ENCODE results near the gene PAK5.

The PAK5 gene

GRCh38 chr20:9686455-9686854 lies 152.4 kb downstream of the PAK5 start:
- H3K27ac ChIP-seq: no peak overlapping the region
- TF ChIP-seq CTCF (conservative IDR thresholded peaks at IDR 0.05): no peak

DNA sequence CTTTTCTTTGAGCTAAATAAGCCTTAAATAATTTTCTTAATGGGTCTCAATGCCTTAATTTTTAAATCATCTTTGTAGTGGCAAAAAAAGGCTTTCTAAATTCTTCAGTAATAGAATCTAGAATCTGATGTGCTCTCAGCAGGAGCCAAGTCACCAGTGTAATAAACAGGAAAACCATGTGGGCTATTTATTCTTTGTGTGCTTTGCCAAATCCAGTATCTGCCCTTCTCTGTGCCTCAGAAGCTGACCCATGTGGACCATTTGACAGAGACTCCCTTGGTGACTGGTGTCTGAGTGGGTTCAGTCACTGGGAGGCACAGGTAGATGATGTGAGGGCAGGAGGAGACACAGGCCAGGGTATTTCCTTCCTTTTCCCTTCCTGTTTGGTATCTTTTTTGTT lies 152.9 kb downstream of the PAK5 start:
- no peak for TF ChIP-seq CTCF (conservative IDR thresholded peaks at IDR 0.05)
- no peak overlapping the region for H3K27ac ChIP-seq

DNA sequence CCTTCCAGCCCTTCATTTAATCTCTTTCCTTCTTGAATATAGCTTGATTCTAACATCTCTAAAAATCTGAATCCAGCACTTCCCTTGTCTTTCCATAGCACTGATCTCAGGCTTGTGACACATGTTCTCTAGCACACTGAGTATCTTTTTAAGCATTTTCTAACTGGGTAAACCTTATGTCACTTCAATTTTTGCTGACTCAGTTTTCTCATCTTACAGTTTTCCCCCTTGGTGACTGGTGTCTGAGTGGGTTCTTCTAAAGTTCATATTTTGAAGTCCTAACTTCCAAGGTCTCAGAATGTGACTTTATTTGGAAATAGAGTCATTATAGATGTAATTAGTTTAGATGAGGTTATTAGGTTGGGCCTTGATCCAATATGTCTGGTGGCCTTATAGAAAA lies 153.9 kb downstream of the PAK5 start:
- no peak for TF ChIP-seq CTCF (conservative IDR thresholded peaks at IDR 0.05)
- H3K27ac ChIP-seq: peak overlapping the region; percentile 63

DNA sequence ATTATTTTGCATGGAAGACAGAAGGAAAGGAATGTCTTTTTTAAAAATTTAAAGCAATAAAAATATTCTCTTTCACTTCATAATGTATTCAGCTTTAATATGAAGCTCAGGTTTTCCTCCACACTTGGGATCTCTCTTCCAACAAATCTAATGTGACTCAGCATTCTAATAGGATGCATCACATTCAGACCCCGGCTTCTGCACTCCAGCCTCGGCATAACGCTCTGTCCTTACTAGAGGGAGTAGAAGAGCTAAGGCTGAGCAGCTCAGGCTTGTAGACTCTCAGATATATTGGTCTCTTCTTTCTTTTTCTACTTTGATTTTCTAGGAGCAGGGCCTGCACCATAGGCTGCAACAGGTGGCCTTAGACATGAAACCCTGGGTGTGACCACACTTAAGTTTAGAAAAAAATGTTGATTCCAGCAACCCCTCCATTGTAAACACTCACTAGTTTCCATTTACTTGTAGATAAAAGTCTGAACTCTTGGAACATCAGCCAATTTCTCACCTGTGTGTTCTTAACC lies 161.7 kb downstream of the PAK5 start:
- TF ChIP-seq CTCF (conservative IDR thresholded peaks at IDR 0.05): no peak
- H3K27ac ChIP-seq: no peak overlapping the region

DNA sequence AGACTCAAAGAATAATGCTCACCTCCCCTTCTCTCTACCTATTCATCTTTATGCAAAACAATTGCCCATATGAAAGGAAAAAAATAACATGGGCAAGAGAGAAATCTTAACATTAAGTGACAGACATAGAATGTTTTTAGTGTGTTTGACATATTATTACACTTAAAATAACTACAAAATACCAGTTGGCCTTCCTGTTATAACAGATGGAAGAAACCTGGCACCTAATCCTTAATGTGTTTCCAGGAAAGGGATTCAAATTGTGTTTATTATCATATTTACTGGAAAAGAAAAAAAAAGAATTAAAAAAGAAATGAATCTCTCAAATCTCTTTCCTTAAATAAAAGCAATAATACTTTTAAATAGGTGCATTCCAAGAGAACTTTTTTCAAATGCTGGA lies 165.9 kb downstream of the PAK5 start:
- H3K27ac ChIP-seq: no peak overlapping the region
- no peak for TF ChIP-seq CTCF (conservative IDR thresholded peaks at IDR 0.05)

- no peak overlapping the region for H3K27ac ChIP-seq
- TF ChIP-seq CTCF (conservative IDR thresholded peaks at IDR 0.05): no peak
Measured at GRCh38 chr20:9672027-9672426, 166.8 kb downstream of the PAK5 start.

DNA sequence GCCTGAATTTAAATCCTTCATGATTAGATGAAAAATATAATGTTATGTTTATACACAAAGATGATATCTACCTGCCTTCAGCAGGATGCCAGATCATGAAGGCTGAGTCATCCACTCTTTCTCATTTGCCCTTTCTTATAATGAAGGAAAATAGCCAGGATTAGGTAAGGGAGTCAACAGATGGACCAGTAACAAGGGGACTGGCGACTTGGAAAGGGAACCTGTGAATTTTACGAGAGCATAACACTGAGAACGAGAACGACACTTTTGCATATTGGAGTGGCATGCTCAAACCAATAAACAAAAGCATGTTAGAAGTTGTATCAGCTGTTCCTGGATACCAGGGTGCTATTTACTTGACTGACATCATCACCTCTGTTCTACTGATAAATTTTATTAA lies 170.5 kb downstream of the PAK5 start:
- no peak overlapping the region for H3K27ac ChIP-seq
- TF ChIP-seq CTCF (conservative IDR thresholded peaks at IDR 0.05): no peak

DNA sequence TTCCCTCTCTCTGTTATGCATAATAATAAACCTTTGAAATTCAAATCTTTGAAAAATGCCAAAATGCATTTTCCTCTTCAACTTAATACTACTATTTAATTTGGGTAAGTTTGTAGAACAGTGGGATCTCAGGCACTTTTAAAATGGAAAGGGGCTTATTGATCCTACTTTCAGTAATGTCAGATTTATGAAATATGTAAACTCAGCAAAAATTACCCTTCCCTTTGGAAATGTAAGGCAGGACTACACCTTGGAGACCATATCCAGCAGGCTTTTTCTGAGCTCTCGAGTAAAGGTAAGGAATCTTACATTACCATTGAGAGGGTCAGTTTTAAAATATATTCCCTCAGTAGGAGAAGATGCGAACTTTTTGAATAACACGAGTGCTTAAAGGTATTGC lies 175.5 kb downstream of the PAK5 start:
- no peak for TF ChIP-seq CTCF (conservative IDR thresholded peaks at IDR 0.05)
- no peak overlapping the region for H3K27ac ChIP-seq
